Activated T-helper 9 cell treated with anti-CD3 and anti-CD28 coated beads, Interleukin-2, amount 50 U/mL, for 16 hours (primary cell): Measurements from ENCODE around the gene AGPAT1.
"Not testable (repeated sequence)": the region's sequence is repeated elsewhere in the genome, so short reads cannot be mapped to it uniquely, and the experiment has no call there.

Source experiments
- DNase-seq: peaks from one replicate; pipeline ENCODE4 v3.0.0-alpha.2; 2020; ENCODE audit warnings: low read depth

AGPAT1 gene

GRCh38 chr6:32198866-32199265 lies 23.0 kb upstream of the AGPAT1 start:
- DNase-seq, result no peak

DNA sequence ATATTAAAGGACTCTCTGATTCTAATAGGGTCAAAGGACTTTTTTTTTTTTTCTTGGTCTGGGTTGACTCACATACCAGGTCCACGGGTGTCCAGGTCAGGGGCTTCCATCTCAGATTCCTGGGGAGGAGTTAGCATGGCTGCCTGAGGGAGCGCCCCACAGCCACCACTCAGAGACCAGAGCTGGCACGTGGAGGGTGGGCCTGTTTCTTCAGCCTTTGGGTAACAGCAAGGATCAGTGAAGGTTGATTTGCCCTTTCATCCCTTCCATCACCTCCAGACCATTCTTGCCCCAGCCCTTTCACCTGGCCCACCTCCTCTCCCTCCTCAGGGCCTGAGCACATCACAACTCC lies 22.4 kb upstream of the AGPAT1 start:
- no peak for DNase-seq

DNA sequence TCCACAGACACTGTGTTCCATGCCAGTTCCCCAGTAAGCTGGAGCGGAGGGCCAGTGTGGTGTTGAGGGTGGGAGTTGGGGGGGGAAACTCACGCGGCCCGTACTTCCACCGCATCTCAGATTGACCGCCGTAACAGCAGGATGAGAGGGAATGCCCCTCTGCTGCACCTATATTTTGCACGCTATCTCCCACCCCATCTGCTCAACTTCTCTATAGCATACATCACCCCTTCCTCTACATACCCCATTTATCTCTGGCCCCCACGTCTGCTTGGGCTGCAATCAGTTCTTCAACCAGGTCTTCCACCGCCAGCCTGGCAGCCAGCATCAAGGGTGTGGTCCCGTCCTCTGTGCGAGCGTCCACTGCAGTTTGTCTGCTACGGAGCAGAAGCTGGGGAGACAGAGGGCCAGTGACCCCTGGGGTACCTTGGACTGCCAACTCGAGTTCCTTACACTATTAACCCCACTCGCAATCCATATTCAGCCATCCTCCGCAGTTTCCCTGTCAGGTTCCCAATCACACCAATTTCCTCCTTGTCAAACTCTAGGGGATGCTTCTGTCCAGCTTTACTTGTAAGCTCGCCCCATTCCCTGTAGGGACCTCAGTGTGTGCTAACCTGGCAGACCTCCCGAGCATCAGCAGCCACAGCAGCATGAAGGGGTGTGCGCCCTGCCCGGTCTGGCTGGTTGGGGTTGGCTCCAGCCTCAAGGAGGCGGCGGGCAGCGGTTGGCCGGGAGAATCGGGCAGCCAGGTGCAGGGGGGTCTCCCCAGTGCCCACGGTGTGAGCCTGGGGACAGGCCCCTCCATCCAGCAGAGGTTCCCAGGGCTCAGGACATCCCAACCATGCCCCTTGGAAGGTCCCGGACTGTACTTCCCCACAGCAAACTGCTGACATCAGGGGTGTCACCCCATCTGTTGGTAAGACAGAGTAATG lies 21.1 kb upstream of the AGPAT1 start:
- DNase-seq, result no peak

GRCh38 chr6:32195902-32196681 lies 20.2 kb upstream of the AGPAT1 start:
- peak; percentile 46 for DNase-seq

DNA sequence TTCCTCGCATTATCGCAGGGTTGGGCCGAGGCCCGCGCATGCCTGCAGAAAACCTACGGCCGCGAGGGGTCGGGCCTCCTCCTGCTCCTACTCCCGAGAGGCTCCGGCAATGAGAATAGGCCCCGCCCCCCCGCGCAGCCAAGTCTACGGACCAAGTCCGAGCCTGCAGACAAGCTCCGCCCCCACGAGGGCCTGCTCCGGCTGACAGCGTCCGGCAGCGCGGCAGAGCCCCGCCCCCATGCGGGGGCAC lies 19.7 kb upstream of the AGPAT1 start:
- peak; percentile 100 for DNase-seq

DNA sequence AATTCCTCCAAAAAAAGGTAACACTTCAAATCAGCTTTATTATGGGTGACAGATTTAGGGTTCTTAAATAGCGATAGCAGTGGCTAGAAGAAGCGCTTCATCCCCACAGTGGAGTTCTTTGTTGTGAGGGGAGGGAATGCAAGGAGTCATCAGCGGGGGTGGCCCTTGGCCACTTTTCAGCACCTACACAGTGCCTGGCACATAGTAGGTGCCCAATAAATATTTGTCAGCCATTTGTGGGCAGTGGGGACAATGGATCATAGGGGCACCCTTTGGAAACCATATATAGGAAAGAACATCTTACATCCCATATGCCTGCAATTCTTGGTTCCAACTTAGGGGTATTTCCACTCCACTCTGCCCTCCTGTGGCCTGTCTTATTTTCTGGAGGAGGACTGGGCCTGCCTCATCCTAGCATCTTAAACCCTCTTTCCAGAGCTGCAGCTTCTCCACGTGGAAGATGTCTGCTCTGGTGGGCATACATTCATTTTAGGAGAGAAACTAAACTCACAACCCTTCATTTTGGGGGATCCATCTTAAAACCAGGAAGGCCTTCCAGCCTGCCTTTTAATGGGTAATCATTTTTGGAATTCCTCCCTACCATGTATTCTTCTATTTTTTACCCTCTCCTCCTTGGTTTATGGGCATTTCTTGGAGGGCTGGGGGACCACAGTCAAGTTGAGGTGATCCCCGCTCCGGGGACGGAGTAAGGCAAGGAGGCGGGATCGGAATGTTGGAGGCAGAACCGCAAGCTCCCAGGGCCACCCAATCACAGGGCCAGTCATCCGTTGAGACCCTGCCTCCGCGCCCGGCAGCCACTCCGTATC lies 19.2 kb upstream of the AGPAT1 start:
- no peak for DNase-seq

DNA sequence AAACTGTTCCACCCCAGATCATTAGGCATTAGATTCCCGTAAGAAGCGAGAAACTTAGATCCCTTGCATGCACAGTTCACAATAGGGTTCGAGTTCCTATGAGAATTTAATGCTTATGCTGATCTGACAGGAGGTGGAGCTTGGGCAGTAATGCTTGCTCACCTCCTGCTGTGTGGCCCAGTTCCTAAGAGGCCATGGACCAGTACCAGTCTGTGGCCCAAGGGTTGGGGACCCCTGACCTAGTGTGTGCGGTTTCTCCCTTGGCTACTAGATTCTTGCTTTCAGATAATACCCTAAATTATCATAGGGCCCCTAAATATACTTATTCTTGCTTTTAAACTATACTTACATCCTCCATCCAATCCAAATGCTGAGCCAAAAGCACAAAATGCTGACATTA lies 18.5 kb upstream of the AGPAT1 start:
- DNase-seq, result no peak

DNA sequence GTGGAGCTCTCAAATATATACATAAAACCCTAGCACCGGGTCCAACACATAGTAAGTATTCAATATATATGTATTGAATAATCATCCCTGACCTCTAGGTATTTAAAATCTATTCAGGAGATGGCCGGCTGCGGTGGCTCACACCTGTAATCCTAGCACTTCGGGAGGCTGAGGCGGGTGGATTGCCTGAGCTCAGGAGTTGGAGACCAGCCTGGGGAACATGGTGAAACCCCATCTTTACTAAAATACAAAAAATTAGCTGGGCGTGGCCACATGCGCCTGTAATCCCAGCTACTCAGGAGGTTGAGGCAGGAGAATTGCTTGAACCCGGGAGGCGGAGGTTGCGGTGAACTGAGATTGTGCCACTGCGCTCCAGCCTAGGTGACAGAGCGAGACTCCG lies 17.2 kb upstream of the AGPAT1 start:
- not testable (repeated sequence) for DNase-seq

DNA sequence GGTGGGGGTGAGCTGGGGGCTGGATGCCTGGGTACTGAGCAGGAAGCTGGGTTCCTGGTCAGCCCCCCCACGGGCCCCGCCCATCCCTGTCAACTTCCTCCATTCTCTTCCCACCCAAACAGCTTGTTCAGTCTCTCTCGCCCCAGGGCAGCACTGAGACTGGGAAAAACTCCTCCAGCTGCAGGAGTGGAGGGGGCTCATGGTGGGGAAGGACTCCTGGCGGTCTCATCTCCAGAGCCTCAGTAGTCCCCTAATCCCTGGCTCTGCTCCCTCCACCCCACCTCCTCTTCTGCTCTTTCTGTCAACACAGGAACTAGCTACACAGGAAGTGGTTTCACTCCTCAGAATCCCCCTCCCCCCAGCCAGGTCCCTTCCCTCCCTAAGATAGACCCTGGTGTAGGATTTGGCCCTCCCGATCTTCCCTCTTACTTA lies 16.7 kb upstream of the AGPAT1 start, which contains the start of gene GPSM3:
Gene GPSM3, minus strand, starts transcription at position 36 of the 432 bp plus-strand sequence. CDS start 130 bp downstream, outside the sequence.
- peak; percentile 33 for DNase-seq

DNA sequence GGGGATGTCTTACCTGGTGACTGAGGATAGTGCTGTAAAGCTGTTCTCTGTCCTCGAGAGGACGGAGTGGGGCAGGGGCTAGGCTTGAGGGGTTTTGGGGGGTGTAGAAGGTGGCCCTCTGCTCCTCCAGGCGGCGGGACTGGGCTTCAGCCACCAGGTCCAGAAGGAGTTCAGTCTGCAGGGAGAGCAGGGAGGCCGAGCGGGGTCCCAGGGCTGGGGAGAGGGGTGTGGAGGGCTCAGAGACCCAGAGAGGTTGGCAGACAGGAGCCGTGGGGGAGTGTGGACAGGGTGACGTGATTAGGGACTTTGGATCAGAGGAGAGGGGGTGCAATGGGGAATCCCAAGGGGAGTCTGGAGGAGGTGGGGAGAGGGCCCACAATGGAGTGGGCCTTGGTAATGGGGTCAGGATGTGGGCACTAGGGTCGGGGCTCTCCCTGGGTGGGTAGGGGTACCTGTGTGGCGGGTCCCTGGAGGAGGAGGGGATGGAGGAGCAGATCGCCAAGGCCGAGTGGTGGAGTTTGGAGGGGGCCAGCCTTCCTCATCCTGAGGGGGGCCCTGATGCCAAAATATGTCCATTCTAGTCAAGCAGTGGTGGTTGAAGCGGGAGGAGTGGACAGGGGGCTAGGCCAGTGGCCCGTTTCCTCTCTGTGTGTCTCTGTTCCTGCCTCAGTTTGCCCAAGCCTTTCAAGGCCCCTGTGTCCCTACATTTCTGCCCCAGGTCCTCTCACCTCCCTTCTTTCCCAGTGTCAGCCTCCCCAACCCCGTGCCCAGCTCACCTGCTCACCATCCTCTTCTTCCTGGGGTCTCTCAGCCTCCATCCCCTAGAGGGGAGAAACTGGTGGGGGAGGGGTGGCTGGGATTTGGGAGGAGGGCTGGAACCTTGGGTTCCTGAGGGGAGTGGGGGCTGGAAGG lies 16.1 kb upstream of the AGPAT1 start:
- no peak for DNase-seq

GRCh38 chr6:32190911-32191677 lies 15.2 kb upstream of the AGPAT1 start:
- no peak for DNase-seq

DNA sequence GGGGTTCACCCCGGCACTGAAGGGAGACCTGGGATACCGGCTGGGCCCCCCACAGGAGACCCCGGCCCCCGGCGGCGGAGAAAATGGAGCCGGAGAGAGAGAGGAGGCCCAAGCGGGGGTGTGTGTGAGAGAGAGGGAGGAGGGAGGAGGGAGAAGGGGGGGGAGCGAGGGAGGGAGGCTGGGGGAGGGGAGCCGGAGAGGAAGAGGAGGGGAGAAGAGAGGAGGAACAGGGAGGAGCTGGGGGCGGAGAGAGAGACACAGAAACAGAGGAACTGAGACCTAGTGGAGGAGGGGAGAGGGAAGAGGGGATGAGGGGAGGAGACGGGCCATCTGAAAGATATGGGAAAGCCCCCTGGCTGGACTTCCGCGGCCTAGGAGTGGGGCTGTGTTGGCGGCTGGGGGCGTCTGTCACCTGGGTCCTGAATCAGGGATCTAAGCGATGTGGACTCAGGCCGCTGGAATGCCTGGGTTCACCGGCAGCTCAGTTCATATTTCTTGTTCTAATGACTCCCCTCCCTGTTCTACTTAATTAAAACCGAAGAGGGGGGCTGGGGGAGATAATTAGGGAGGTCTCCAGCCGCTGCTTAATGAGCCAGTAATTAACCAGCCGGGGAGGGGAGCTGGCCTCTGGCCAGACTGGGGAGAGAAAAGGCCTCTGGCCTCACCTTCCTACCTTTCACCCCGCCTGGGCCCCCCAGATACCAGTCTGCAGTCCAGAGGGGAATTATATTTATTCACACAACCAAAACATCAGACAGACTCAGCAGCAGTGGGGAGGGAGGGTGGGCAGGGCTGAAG lies 14.4 kb upstream of the AGPAT1 start, which contains the start of gene PBX2:
Gene PBX2, minus strand, starts transcription at position 149 of the 798 bp plus-strand sequence. CDS start 287 bp downstream, outside the sequence.
- peak; percentile 71 for DNase-seq

DNA sequence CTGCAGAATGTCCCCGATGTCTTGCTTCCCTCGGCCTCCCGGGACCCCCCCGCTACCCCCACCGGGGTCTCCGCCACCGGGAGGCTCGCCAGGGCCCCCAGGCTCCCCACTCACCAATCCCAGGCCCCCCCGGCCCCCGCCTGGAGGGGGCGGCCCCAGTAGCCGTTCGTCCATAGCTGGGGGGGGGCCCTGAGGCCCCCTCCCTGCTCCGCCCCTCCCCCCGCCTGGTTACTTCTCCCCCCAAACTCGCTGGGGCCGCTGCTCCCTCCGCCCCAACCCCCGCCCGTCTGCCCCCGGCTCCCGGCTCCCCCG lies 13.8 kb upstream of the AGPAT1 start:
- DNase-seq, result no peak

- no peak for DNase-seq
These were observed 13.3 kb upstream of the AGPAT1 start for GRCh38 chr6:32189069-32189741.

- DNase-seq, result no peak
These were observed 12.6 kb upstream of the AGPAT1 start for GRCh38 chr6:32188381-32189068.

DNA sequence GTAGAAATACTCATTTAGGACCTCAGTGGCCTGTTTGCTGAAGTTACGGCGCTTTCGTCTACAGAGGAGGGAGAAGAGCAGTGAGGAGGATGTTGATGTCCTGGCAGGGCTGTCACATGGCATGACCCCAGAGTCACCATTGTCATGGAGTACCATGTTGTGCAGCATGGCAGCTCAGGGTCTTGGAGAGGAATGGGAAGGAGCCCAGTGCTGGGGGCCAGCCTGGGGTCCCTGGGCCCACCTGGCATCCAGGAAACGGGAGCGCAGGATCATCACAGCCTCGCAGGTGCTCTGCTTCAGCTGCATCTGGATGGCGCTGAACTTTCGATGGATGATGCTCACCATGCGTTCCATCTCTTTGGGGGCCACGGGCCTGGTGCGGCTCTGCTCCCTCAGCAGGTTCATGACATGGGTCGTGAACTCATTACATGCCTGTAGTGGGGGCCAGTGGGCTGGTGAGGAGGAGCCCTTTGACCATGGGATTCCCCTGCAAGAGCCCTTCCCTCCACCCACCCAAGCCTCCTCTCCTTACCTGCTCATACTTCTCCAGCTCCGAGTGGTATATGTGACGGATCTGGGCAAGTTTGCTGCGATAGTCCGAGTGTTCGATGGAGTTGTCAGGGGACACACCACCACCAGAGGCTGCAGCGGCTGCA lies 12.0 kb upstream of the AGPAT1 start:
- not testable (repeated sequence) for DNase-seq

GRCh38 chr6:32187009-32187709 lies 11.3 kb upstream of the AGPAT1 start:
- no peak for DNase-seq
